ENCODE results near the gene FCGR3B. TPM values are rescaled to one million over a fixed set of nuclear protein-coding genes. Genes with fewer than 3 reads are reported as not detected.
"Not testable (repeated sequence)": the region's sequence is repeated elsewhere in the genome, so short reads cannot be mapped to it uniquely, and the experiment has no call there.

Gene FCGR3B
- polyA plus RNA-seq, 3 donors, result 0.53 to 7.5 (median 1.3) TPM

GRCh38 chr1:161642697-161643096, 11.7 kb upstream of the FCGR3B start:
- H3K27me3 ChIP-seq (ENCODE audit: control insufficient read depth in 2 of 2, insufficient read depth in 2 of 2, low read length in 2 of 2); H3K36me3 ChIP-seq (replicated peaks in 1 of 2; ENCODE audit: control insufficient read depth in 1 of 2, insufficient read depth in 2 of 2, low read length in 2 of 2); H3K9ac ChIP-seq (ENCODE audit: insufficient read depth, low read length, poor library complexity, severe bottlenecking); H3K36me3 Mint-ChIP-seq; H3K9me3 Mint-ChIP-seq; H3K9me3 ChIP-seq (replicated peaks in 1 of 2; ENCODE audit: control insufficient read depth in 1 of 2, insufficient read depth in 1 of 2, low read length in 2 of 2); H3K4me3 Mint-ChIP-seq; H2AFZ ChIP-seq (ENCODE audit: insufficient read depth, low read depth, low read length, poor library complexity, severe bottlenecking); H4K20me1 ChIP-seq (ENCODE audit: insufficient read depth, low read length); H3K79me2 ChIP-seq (ENCODE audit: insufficient read depth, low read length); intact Hi-C loops (cut with micrococcal nuclease); H3K27me3 Mint-ChIP-seq (ENCODE audit: low read depth in 3 of 3); H3K4me2 ChIP-seq (replicated peaks; ENCODE audit: extremely low read depth, low read length, poor library complexity, severe bottlenecking): not testable (repeated sequence)
- Histone ChIP-seq H3K4me1 (ENCODE audit: control insufficient read depth in 1 of 2, insufficient read depth in 2 of 2, low read length in 2 of 2) (peaks cover 36 to 46% of the 10 kb centered on the region in 2 donors), H3K4me3 (replicated peaks in 1 of 3; ENCODE audit: low read depth in 2 of 3, low read length in 3 of 3) (peak overlapping the region in 1 of 3 experiments; percentile 42), H3K27ac (ENCODE audit: low read depth in 1 of 2, low read length in 2 of 2) (peak overlapping the region in 1 of 2 donors; percentile 78)
- TF ChIP-seq, protein P1, sequence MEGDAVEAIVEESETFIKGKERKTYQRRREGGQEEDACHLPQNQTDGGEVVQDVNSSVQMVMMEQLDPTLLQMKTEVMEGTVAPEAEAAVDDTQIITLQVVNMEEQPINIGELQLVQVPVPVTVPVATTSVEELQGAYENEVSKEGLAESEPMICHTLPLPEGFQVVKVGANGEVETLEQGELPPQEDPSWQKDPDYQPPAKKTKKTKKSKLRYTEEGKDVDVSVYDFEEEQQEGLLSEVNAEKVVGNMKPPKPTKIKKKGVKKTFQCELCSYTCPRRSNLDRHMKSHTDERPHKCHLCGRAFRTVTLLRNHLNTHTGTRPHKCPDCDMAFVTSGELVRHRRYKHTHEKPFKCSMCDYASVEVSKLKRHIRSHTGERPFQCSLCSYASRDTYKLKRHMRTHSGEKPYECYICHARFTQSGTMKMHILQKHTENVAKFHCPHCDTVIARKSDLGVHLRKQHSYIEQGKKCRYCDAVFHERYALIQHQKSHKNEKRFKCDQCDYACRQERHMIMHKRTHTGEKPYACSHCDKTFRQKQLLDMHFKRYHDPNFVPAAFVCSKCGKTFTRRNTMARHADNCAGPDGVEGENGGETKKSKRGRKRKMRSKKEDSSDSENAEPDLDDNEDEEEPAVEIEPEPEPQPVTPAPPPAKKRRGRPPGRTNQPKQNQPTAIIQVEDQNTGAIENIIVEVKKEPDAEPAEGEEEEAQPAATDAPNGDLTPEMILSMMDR (IDR thresholded peaks at IDR 0.05), result peak; percentile 42
- no CpG with 5 or more reads among the region's 1 CpG for WGBS (ENCODE audit: insufficient coverage)
- peak; percentile 78 to 88 (median 86) for DNase-seq
- Mint-ChIP-seq H3K4me1 (peaks cover 31% of the 10 kb centered on the region), H3K27ac (peak overlapping the region; percentile 85 to 96 (median 90))

DNA sequence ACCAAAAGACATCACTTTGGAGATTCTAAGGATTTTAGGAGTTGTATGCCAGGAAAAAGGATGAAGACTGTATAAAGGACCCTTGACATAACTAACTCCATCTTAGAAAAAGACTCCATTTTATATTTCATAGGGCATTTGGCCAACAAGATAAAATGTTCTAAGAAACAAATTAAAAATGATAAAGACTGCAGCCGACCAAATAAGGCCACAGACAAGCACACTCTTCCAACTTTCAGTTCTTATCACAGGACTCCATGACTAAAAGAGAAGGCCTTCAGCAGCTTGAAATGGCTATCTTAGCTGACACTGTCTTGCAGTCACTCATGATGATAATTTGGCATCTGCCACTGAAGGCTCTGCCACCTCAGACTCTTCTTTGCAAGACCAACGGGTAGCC, 8.2 kb upstream of the FCGR3B start:
- intact Hi-C loops (cut with micrococcal nuclease); H3K4me3 ChIP-seq (replicated peaks in 1 of 3; ENCODE audit: low read depth in 2 of 3, low read length in 3 of 3); H3K4me2 ChIP-seq (replicated peaks; ENCODE audit: extremely low read depth, low read length, poor library complexity, severe bottlenecking); H3K79me2 ChIP-seq (ENCODE audit: insufficient read depth, low read length); H3K27me3 ChIP-seq (ENCODE audit: control insufficient read depth in 2 of 2, insufficient read depth in 2 of 2, low read length in 2 of 2); H2AFZ ChIP-seq (ENCODE audit: insufficient read depth, low read depth, low read length, poor library complexity, severe bottlenecking); H3K27ac ChIP-seq (ENCODE audit: low read depth in 1 of 2, low read length in 2 of 2); DNase-seq; H3K4me3 Mint-ChIP-seq; H4K20me1 ChIP-seq (ENCODE audit: insufficient read depth, low read length); H3K9ac ChIP-seq (ENCODE audit: insufficient read depth, low read length, poor library complexity, severe bottlenecking); H3K27me3 Mint-ChIP-seq (ENCODE audit: low read depth in 3 of 3); H3K36me3 ChIP-seq (replicated peaks in 1 of 2; ENCODE audit: control insufficient read depth in 1 of 2, insufficient read depth in 2 of 2, low read length in 2 of 2); H3K36me3 Mint-ChIP-seq; H3K9me3 ChIP-seq (replicated peaks in 1 of 2; ENCODE audit: control insufficient read depth in 1 of 2, insufficient read depth in 1 of 2, low read length in 2 of 2); H3K27ac Mint-ChIP-seq; H3K9me3 Mint-ChIP-seq: not testable (repeated sequence)
- H3K4me1 Mint-ChIP-seq, result peaks cover 38% of the 10 kb centered on the region
- H3K4me1 ChIP-seq (ENCODE audit: control insufficient read depth in 1 of 2, insufficient read depth in 2 of 2, low read length in 2 of 2), result peaks cover 39 to 51% of the 10 kb centered on the region in 2 donors
- no CpG with 5 or more reads among the region's 2 CpGs for WGBS (ENCODE audit: insufficient coverage)

DNA sequence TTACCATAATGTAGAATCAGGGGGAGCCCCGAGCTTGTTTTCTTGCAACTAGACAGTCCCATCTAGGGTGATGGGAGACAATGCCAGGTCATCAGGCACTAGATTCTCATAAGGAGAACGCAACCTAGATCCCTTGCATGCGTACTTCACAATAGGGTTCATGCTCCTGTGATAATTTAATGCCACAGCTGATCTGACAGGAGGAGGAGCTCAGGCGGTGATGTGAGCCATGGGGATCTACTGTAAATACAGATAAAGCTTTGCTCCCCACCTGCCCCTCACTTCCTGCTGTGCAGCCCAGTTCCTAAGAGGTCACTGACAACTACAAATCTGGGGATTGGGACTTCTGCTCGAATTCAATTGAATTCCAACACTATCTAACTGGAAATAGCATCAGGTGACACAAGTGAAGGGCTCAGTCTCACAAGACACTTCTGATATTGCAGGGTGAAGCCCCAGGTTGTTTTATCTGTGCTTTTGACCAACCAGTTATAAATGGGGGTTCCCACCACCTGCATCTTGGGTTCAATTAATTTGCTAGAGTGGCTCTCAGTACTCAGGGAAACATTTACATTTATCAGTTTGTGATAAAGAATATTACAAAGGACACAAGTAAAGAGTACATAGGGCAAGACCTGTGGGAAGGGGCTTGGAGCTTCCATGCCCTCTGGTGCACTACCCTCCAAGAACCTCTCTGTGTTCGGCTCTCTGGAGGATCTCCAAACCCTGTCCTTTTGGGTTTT, 7.4 kb upstream of the FCGR3B start:
- H3K27me3 ChIP-seq (ENCODE audit: control insufficient read depth in 2 of 2, insufficient read depth in 2 of 2, low read length in 2 of 2); H3K36me3 ChIP-seq (replicated peaks in 1 of 2; ENCODE audit: control insufficient read depth in 1 of 2, insufficient read depth in 2 of 2, low read length in 2 of 2); H3K9me3 Mint-ChIP-seq; H4K20me1 ChIP-seq (ENCODE audit: insufficient read depth, low read length); H3K79me2 ChIP-seq (ENCODE audit: insufficient read depth, low read length); H3K4me2 ChIP-seq (replicated peaks; ENCODE audit: extremely low read depth, low read length, poor library complexity, severe bottlenecking); H3K27me3 Mint-ChIP-seq (ENCODE audit: low read depth in 3 of 3); H3K9me3 ChIP-seq (replicated peaks in 1 of 2; ENCODE audit: control insufficient read depth in 1 of 2, insufficient read depth in 1 of 2, low read length in 2 of 2); H3K4me3 ChIP-seq (replicated peaks in 1 of 3; ENCODE audit: low read depth in 2 of 3, low read length in 3 of 3); H2AFZ ChIP-seq (ENCODE audit: insufficient read depth, low read depth, low read length, poor library complexity, severe bottlenecking); H3K36me3 Mint-ChIP-seq; intact Hi-C loops (cut with micrococcal nuclease); H3K27ac ChIP-seq (ENCODE audit: low read depth in 1 of 2, low read length in 2 of 2); DNase-seq; H3K9ac ChIP-seq (ENCODE audit: insufficient read depth, low read length, poor library complexity, severe bottlenecking); H3K4me3 Mint-ChIP-seq: not testable (repeated sequence)
- peak overlapping the region in 1 of 7 donors; percentile 35 for H3K27ac Mint-ChIP-seq
- H3K4me1 ChIP-seq (ENCODE audit: control insufficient read depth in 1 of 2, insufficient read depth in 2 of 2, low read length in 2 of 2), result peaks cover 33 to 43% of the 10 kb centered on the region in 2 donors
- H3K4me1 Mint-ChIP-seq, result peaks cover 35% of the 10 kb centered on the region
- no CpG with 5 or more reads among the region's 6 CpGs for WGBS (ENCODE audit: insufficient coverage)

DNA sequence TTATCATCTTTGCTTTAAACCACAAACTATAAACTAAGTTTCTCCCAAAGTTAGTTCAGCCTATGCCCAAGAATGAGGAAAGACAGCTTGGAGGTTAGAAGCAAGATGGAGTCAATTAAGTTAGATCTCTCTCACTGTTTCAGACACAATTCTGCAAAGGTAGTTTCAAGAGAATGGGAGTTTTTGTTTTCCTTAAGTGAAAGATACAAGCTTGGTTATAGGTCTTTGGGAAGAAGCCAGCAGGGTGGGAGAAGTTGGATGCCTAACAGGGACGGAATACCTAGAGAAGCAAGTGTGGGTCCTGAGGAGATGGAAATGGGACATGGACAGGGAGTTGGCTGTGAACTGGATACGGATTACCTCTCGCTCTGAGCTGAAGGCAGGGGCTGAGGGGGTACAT, 6.0 kb upstream of the FCGR3B start:
- DNase-seq; H3K36me3 Mint-ChIP-seq; H2AFZ ChIP-seq (ENCODE audit: insufficient read depth, low read depth, low read length, poor library complexity, severe bottlenecking); H4K20me1 ChIP-seq (ENCODE audit: insufficient read depth, low read length); H3K9ac ChIP-seq (ENCODE audit: insufficient read depth, low read length, poor library complexity, severe bottlenecking); H3K9me3 ChIP-seq (replicated peaks in 1 of 2; ENCODE audit: control insufficient read depth in 1 of 2, insufficient read depth in 1 of 2, low read length in 2 of 2); H3K36me3 ChIP-seq (replicated peaks in 1 of 2; ENCODE audit: control insufficient read depth in 1 of 2, insufficient read depth in 2 of 2, low read length in 2 of 2); H3K4me3 Mint-ChIP-seq; intact Hi-C loops (cut with micrococcal nuclease); H3K9me3 Mint-ChIP-seq; H3K27me3 ChIP-seq (ENCODE audit: control insufficient read depth in 2 of 2, insufficient read depth in 2 of 2, low read length in 2 of 2); H3K4me3 ChIP-seq (replicated peaks in 1 of 3; ENCODE audit: low read depth in 2 of 3, low read length in 3 of 3); H3K4me2 ChIP-seq (replicated peaks; ENCODE audit: extremely low read depth, low read length, poor library complexity, severe bottlenecking); H3K79me2 ChIP-seq (ENCODE audit: insufficient read depth, low read length); H3K27me3 Mint-ChIP-seq (ENCODE audit: low read depth in 3 of 3): not testable (repeated sequence)
- Mint-ChIP-seq H3K27ac (peak overlapping the region; percentile 51 to 80 (median 73)), H3K4me1 (peaks cover 26% of the 10 kb centered on the region)
- peaks cover 24 to 34% of the 10 kb centered on the region in 2 donors for H3K4me1 ChIP-seq (ENCODE audit: control insufficient read depth in 1 of 2, insufficient read depth in 2 of 2, low read length in 2 of 2)
- WGBS (ENCODE audit: insufficient coverage), result 100% methylated on average over 1 of the region's 3 CpGs
- peak overlapping the region in 1 of 2 donors; percentile 36 for H3K27ac ChIP-seq (ENCODE audit: low read depth in 1 of 2, low read length in 2 of 2)

Measured in CD14-positive monocyte (primary cell).